ENCODE measurements around the gene PABPN1.

PABPN1 gene

DNA sequence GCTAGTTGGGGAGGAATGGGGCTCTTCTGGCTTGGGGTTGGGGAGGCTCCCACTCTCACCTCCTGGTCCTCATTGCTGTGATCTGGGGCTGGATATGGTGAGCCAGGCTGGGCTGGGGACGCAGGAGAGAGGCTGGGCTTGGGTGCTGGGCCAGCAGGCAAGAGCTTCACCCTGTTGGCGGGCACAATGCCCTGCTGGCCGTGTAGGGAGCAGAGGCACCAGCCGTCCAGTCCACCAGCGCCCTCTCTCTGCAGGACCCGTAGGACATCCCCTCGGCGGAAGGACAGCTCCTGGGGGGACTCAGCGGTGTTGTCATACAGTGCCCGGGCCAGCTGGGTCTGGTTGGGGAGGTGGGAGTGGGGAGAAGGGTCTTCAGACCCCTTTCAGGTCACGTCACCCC lies 39.2 kb downstream of the PABPN1 start:
- H2AFZ ChIP-seq (ENCODE audit: low read length), result no peak overlapping the region
- no peak overlapping the region for H3K4me2 ChIP-seq (ENCODE audit: low read depth, low read length)
- no peaks in the 10 kb centered on the region for H3K36me3 ChIP-seq (replicated peaks; ENCODE audit: insufficient read depth, low read length)
- H3K27me3 ChIP-seq (replicated peaks; ENCODE audit: insufficient read depth, low read length), result peaks cover 7% of the 10 kb centered on the region
- no peaks in the 10 kb centered on the region for H4K20me1 ChIP-seq (ENCODE audit: insufficient read depth, low read length)
- no peak for DNase-seq
- H3K9me3 ChIP-seq (replicated peaks; ENCODE audit: insufficient read depth, low read length), result no peaks in the 10 kb centered on the region
- no peaks in the 10 kb centered on the region for H3K4me1 ChIP-seq (ENCODE audit: low read length)
- no peak overlapping the region for H3K4me3 ChIP-seq (ENCODE audit: low read length)
- H3K9ac ChIP-seq (ENCODE audit: low read length), result no peak overlapping the region
- H3F3A ChIP-seq (ENCODE audit: insufficient read depth, low read length), result no peaks in the 10 kb centered on the region
- H3K79me2 ChIP-seq (ENCODE audit: low read length), result no peaks in the 10 kb centered on the region
- H3K9me2 ChIP-seq (replicated peaks; ENCODE audit: insufficient read depth, low read length), result no peaks in the 10 kb centered on the region
- no peak overlapping the region for H3K27ac ChIP-seq (ENCODE audit: low read length)
- TF ChIP-seq, protein P1, sequence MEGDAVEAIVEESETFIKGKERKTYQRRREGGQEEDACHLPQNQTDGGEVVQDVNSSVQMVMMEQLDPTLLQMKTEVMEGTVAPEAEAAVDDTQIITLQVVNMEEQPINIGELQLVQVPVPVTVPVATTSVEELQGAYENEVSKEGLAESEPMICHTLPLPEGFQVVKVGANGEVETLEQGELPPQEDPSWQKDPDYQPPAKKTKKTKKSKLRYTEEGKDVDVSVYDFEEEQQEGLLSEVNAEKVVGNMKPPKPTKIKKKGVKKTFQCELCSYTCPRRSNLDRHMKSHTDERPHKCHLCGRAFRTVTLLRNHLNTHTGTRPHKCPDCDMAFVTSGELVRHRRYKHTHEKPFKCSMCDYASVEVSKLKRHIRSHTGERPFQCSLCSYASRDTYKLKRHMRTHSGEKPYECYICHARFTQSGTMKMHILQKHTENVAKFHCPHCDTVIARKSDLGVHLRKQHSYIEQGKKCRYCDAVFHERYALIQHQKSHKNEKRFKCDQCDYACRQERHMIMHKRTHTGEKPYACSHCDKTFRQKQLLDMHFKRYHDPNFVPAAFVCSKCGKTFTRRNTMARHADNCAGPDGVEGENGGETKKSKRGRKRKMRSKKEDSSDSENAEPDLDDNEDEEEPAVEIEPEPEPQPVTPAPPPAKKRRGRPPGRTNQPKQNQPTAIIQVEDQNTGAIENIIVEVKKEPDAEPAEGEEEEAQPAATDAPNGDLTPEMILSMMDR (IDR thresholded peaks at IDR 0.05; ENCODE audit: low read length), result no peak
- TF ChIP-seq EZH2phosphoT487 (IDR thresholded peaks at IDR 0.05; ENCODE audit: low read length) (no peak), EZH2 (optimal IDR thresholded peaks at IDR 0.05; ENCODE audit: low read depth, low read length) (no peak)

DNA sequence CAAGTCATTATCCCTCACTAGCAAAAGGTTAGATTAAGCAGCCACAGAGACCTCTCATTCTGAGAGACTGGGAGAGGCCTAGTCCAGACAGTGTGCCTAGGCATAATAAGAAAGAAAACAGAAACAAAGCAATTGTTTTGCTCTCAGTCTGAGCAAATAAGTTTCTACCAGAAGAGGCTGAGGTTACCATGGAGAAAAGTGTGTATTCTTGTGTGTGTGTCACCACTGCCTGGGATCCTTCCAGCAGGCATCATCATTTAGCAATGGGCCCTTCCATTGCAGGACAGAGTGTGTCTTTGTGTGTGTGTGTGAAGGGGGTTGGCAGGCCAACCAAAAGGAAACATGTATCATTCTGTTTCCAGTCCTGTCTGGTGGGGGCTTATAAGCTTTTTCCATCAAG lies 40.1 kb downstream of the PABPN1 start:
- no peak overlapping the region for H3K27ac ChIP-seq (ENCODE audit: low read length)
- DNase-seq, result no peak
- TF ChIP-seq, protein P1 (IDR thresholded peaks at IDR 0.05; ENCODE audit: low read length), result no peak
- TF ChIP-seq EZH2 (optimal IDR thresholded peaks at IDR 0.05; ENCODE audit: low read depth, low read length) (no peak), EZH2phosphoT487 (IDR thresholded peaks at IDR 0.05; ENCODE audit: low read length) (no peak)

DNA sequence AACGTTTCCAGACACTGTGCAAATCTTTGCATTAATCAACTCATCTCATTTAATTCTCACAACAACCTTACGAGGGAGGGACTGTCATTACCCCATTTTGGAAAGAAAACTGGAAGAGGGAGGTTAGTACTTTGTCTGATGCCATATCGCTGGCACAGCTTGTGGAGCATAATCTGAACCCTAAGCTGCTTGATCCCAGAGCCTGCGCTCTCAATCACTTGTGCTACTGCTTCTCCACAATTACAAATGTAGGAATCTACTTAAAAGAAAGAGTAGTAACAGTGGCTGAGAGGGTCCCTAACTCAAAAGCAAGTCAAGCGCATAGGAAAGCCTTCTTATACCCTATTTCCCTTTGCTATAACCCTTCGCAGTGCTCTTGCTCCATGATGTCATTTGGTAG lies 40.5 kb downstream of the PABPN1 start:
- H3K27ac ChIP-seq (ENCODE audit: low read length), result no peak overlapping the region
- no peaks in the 10 kb centered on the region for H3K9me2 ChIP-seq (replicated peaks; ENCODE audit: insufficient read depth, low read length)
- H3K4me1 ChIP-seq (ENCODE audit: low read length), result no peaks in the 10 kb centered on the region
- H3K9ac ChIP-seq (ENCODE audit: low read length), result no peak overlapping the region
- no peaks in the 10 kb centered on the region for H4K20me1 ChIP-seq (ENCODE audit: insufficient read depth, low read length)
- H3K79me2 ChIP-seq (ENCODE audit: low read length), result no peaks in the 10 kb centered on the region
- no peak overlapping the region for H3K4me3 ChIP-seq (ENCODE audit: low read length)
- no peaks in the 10 kb centered on the region for H3K36me3 ChIP-seq (replicated peaks; ENCODE audit: insufficient read depth, low read length)
- H2AFZ ChIP-seq (ENCODE audit: low read length), result no peak overlapping the region
- no peak for TF ChIP-seq EZH2phosphoT487 (IDR thresholded peaks at IDR 0.05; ENCODE audit: low read length)
- TF ChIP-seq, protein P1 (IDR thresholded peaks at IDR 0.05; ENCODE audit: low read length), result no peak
- TF ChIP-seq EZH2 (optimal IDR thresholded peaks at IDR 0.05; ENCODE audit: low read depth, low read length), result no peak
- H3K9me3 ChIP-seq (replicated peaks; ENCODE audit: insufficient read depth, low read length), result no peaks in the 10 kb centered on the region
- H3K27me3 ChIP-seq (replicated peaks; ENCODE audit: insufficient read depth, low read length), result peaks cover 7% of the 10 kb centered on the region
- no peaks in the 10 kb centered on the region for H3F3A ChIP-seq (ENCODE audit: insufficient read depth, low read length)
- no peak overlapping the region for H3K4me2 ChIP-seq (ENCODE audit: low read depth, low read length)
- no peak for DNase-seq

More for the DNA sequence above, 40.1 kb downstream of the PABPN1 start:
- Histone ChIP-seq H4K20me1 (ENCODE audit: insufficient read depth, low read length) (no peaks in the 10 kb centered on the region), H3K9ac (ENCODE audit: low read length) (no peak overlapping the region), H3K4me3 (ENCODE audit: low read length) (no peak overlapping the region), H3K9me3 (replicated peaks; ENCODE audit: insufficient read depth, low read length) (no peaks in the 10 kb centered on the region), H3K36me3 (replicated peaks; ENCODE audit: insufficient read depth, low read length) (no peaks in the 10 kb centered on the region), H3K4me1 (ENCODE audit: low read length) (no peaks in the 10 kb centered on the region), H3K4me2 (ENCODE audit: low read depth, low read length) (no peak overlapping the region), H3F3A (ENCODE audit: insufficient read depth, low read length) (no peaks in the 10 kb centered on the region), H3K9me2 (replicated peaks; ENCODE audit: insufficient read depth, low read length) (no peaks in the 10 kb centered on the region), H3K79me2 (ENCODE audit: low read length) (no peaks in the 10 kb centered on the region), H3K27me3 (replicated peaks; ENCODE audit: insufficient read depth, low read length) (peaks cover 7% of the 10 kb centered on the region), H2AFZ (ENCODE audit: low read length) (no peak overlapping the region)
